ENCODE results near the gene MFGE8. TPM values are rescaled to one million over a fixed set of nuclear protein-coding genes. Genes with fewer than 3 reads are reported as not detected.

Gene MFGE8
- total and polyA plus RNA-seq, 9 of the 15 experiments (the other 6 are each of a cell fraction or from before 2014, with no cell fraction given) = 2.3 to 142 (median 62.3) TPM

GRCh38 chr15:88954431-88955277 lies 41.5 kb upstream of the MFGE8 start:
- Histone ChIP-seq H3K27ac (ENCODE audit: extremely low read depth, low read depth, low read length) (no peak overlapping the region), H3K36me3 (ENCODE audit: control insufficient read depth, insufficient read depth, low read length) (no peaks in the 10 kb centered on the region), H3K4me1 (replicated peaks in 1 of 2; ENCODE audit: control insufficient read depth in 2 of 2, insufficient read depth in 2 of 2, low read length in 2 of 2) (peaks cover 0 to 9% of the 10 kb centered on the region in 2 experiments; a peak in 1 of 5 replicates), H3K9me3 (replicated peaks; ENCODE audit: control insufficient read depth, insufficient read depth, low read depth, low read length) (no peaks in the 10 kb centered on the region), H3K9me1 (ENCODE audit: control insufficient read depth, insufficient read depth, low read length) (no peaks in the 10 kb centered on the region), H3K4me2 (ENCODE audit: insufficient read depth, low read length) (no peak overlapping the region), H3K9ac (ENCODE audit: insufficient read depth in 1 of 2, low read depth in 2 of 2, low read length in 2 of 2) (peak overlapping the region in 1 of 2 experiments; percentile 68; a peak in 2 of 4 replicates), H4K20me1 (replicated peaks; ENCODE audit: control insufficient read depth, insufficient read depth, low read length) (no peaks in the 10 kb centered on the region), H2AFZ (ENCODE audit: low read depth, low read length) (peak overlapping the region; percentile 28; the same call in 1 of the 2 replicates), H3K79me2 (ENCODE audit: control insufficient read depth, insufficient read depth, low read length) (no peaks in the 10 kb centered on the region), H3K27me3 (ENCODE audit: control insufficient read depth in 2 of 2, insufficient read depth in 2 of 2, low read length in 2 of 2) (no peaks in the 10 kb centered on the region), H3K4me3 (no peak overlapping the region)
- CTCF ChIA-PET (ENCODE audit: low intra/inter-chr PET ratio) = no interaction called here
- FAIRE-seq (no peak), ATAC-seq (no peak), DNase-seq (ENCODE audit: extremely low read depth in 1 of 4, low spot score in 3 of 4) (no peak)
- in situ Hi-C loops (cut with MboI) = no loop called here
- WGBS (ENCODE audit: insufficient coverage, low coverage, missing lambda C conversion rate) = 67% methylated on average over 14 of the region's 15 CpGs
- POLR2A ChIA-PET = interaction anchor here (0.5 to 1.0 kb wide), 3 partner anchors 12 to 28 kb away, joined by 3 to 4 read pairs (median 3); no protein-coding TSS in a partner anchor
- no TSS peak for BruUV-seq (replicated peaks)
- intact Hi-C loops (cut with micrococcal nuclease) = no loop called here
- TF ChIP-seq ZNF696 (CRISPR knock-in tag; conservative IDR thresholded peaks at IDR 0.05) (no peak), NFE2L1 (tag; IDR thresholded peaks at IDR 0.05; ENCODE audit: borderline replicate concordance, low read depth) (no peak), DMBX1 (CRISPR knock-in tag; IDR thresholded peaks at IDR 0.05; ENCODE audit: borderline replicate concordance) (no peak), ZBTB33 (CRISPR knock-in tag; IDR thresholded peaks at IDR 0.05) (no peak), POLR2G (IDR thresholded peaks at IDR 0.05; ENCODE audit: low read depth, low read length) (no peak), ZKSCAN8 (CRISPR knock-in tag; IDR thresholded peaks at IDR 0.05) (no peak), ZBTB34 (CRISPR knock-in tag; IDR thresholded peaks at IDR 0.05) (no peak), CREB5 (CRISPR knock-in tag; IDR thresholded peaks at IDR 0.05) (no peak), ETV5 (CRISPR knock-in tag; IDR thresholded peaks at IDR 0.05; ENCODE audit: low read depth) (no peak), JUND (IDR thresholded peaks at IDR 0.05; ENCODE audit: borderline replicate concordance, low read depth, low read length) (no peak), JUND (tag; IDR thresholded peaks at IDR 0.05; ENCODE audit: borderline replicate concordance, low read depth, low read length) (no peak), SMARCB1 (IDR thresholded peaks at IDR 0.05; ENCODE audit: insufficient read length, low read depth) (no peak), MED1 (CRISPR knock-in tag; IDR thresholded peaks at IDR 0.05; ENCODE audit: borderline replicate concordance) (no peak), SMARCC2 (IDR thresholded peaks at IDR 0.05; ENCODE audit: low read depth) (no peak), FOXA1 (IDR thresholded peaks at IDR 0.05; ENCODE audit: borderline replicate concordance) (no peak), TAF1 (IDR thresholded peaks at IDR 0.05; ENCODE audit: control insufficient read depth, extremely low read depth, insufficient read depth, low read length, severe bottlenecking) (no peak)

Measured in K562 (cell line).